ENCODE results near the gene MAN2B1.
"Not testable (repeated sequence)": the region's sequence is repeated elsewhere in the genome, so short reads cannot be mapped to it uniquely, and the experiment has no call there.

Gene MAN2B1

DNA sequence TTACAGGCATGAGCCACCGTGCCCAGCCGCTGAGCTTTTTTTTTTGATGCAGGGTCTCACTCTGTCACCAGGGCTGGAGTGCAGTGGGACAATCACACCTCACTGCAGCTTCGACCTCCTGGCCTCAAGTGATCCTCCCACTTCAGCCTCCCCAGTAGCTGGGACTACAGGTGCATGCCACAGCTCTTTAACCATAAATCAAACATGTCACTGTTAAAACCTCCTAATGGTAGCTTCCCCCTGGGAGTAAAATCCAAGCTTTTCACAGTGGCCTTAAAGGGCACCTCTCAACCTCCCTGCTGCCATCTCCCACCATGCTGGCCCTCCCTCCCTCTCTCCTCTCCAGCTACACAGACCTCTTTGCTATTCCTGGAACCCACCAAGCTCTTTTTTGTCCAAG lies 19.3 kb upstream of the MAN2B1 start:
- TF ChIP-seq EZH2phosphoT487 (IDR thresholded peaks at IDR 0.05; ENCODE audit: borderline replicate concordance) (no peak), CTCF (conservative IDR thresholded peaks at IDR 0.05; ENCODE audit: low read length) (no peak)
- peaks cover 9% of the 10 kb centered on the region for H3K4me1 ChIP-seq (ENCODE audit: insufficient read depth, low read length, poor library complexity, severe bottlenecking)
- no peak overlapping the region for H3K4me2 ChIP-seq (ENCODE audit: low read depth, low read length, poor library complexity, severe bottlenecking)
- no peak overlapping the region for H3K4me3 ChIP-seq (ENCODE audit: low read length, poor library complexity, severe bottlenecking)
- H3K9me3 ChIP-seq (ENCODE audit: insufficient read depth, low read depth, low read length), result no peaks in the 10 kb centered on the region
- no peak overlapping the region for H2AFZ ChIP-seq (ENCODE audit: low read length)
- H3K9ac ChIP-seq (ENCODE audit: low read depth, low read length, poor library complexity, severe bottlenecking), result no peak overlapping the region
- peaks cover 29% of the 10 kb centered on the region; the same call in 1 of the 2 replicates for H3K79me2 ChIP-seq (ENCODE audit: insufficient read depth, low read length)
- H3K36me3 ChIP-seq (ENCODE audit: insufficient read depth, low read length), result no peaks in the 10 kb centered on the region
- no peaks in the 10 kb centered on the region for H3K9me2 ChIP-seq (replicated peaks; ENCODE audit: low read depth, low read length)
- no peaks in the 10 kb centered on the region for H4K20me1 ChIP-seq (ENCODE audit: insufficient read depth, low read length, poor library complexity, severe bottlenecking)
- no peaks in the 10 kb centered on the region for H3K27me3 ChIP-seq (ENCODE audit: insufficient read depth, low read length, poor library complexity, severe bottlenecking)
- H3F3A ChIP-seq (ENCODE audit: low read depth), result peaks cover 4% of the 10 kb centered on the region

- peak within 1 kb of the TSS; percentile 65 for H3K4me2 ChIP-seq (ENCODE audit: low read depth, low read length, poor library complexity, severe bottlenecking)
- peaks cover 11% of the 10 kb centered on the region for H4K20me1 ChIP-seq (ENCODE audit: insufficient read depth, low read length, poor library complexity, severe bottlenecking)
- H3K9ac ChIP-seq (ENCODE audit: low read depth, low read length, poor library complexity, severe bottlenecking), result peak within 1 kb of the TSS; percentile 89
- TF ChIP-seq EZH2phosphoT487 (IDR thresholded peaks at IDR 0.05; ENCODE audit: borderline replicate concordance), result no peak
- H3K9me2 ChIP-seq (replicated peaks; ENCODE audit: low read depth, low read length), result no peaks in the 10 kb centered on the region
- H3K27me3 ChIP-seq (ENCODE audit: insufficient read depth, low read length, poor library complexity, severe bottlenecking), result no peaks in the 10 kb centered on the region
- H3F3A ChIP-seq (ENCODE audit: low read depth), result peaks cover 4% of the 10 kb centered on the region
- H3K4me1 ChIP-seq (ENCODE audit: insufficient read depth, low read length, poor library complexity, severe bottlenecking), result peaks cover 8% of the 10 kb centered on the region
- peak within 1 kb of the TSS; percentile 85 for H3K4me3 ChIP-seq (ENCODE audit: low read length, poor library complexity, severe bottlenecking)
- no peaks in the 10 kb centered on the region for H3K9me3 ChIP-seq (ENCODE audit: insufficient read depth, low read depth, low read length)
- peak within 1 kb of the TSS; percentile 84 for H2AFZ ChIP-seq (ENCODE audit: low read length)
- H3K36me3 ChIP-seq (ENCODE audit: insufficient read depth, low read length), result peaks cover 28% of the 10 kb centered on the region; the same call in 1 of the 2 replicates
- H3K79me2 ChIP-seq (ENCODE audit: insufficient read depth, low read length), result peaks cover 17% of the 10 kb centered on the region
These were observed 14.8 kb upstream of the MAN2B1 start, which contains the start of gene DHPS for GRCh38 chr19:12681074-12681987. DHPS (minus strand) TSS chr19:12681880; CDS start chr19:12681766, 114 bp downstream.

GRCh38 chr19:12680034-12680433 lies 13.5 kb upstream of the MAN2B1 start:
- Histone ChIP-seq H3K4me2 (ENCODE audit: low read depth, low read length, poor library complexity, severe bottlenecking) (peak overlapping the region; percentile 64), H3K36me3 (ENCODE audit: insufficient read depth, low read length) (peaks cover 39% of the 10 kb centered on the region; the same call in 1 of the 2 replicates), H3K4me1 (ENCODE audit: insufficient read depth, low read length, poor library complexity, severe bottlenecking) (peaks cover 8% of the 10 kb centered on the region), H2AFZ (ENCODE audit: low read length) (no peak overlapping the region), H3K9me2 (replicated peaks; ENCODE audit: low read depth, low read length) (no peaks in the 10 kb centered on the region), H3K79me2 (ENCODE audit: insufficient read depth, low read length) (peaks cover 17% of the 10 kb centered on the region), H3K4me3 (ENCODE audit: low read length, poor library complexity, severe bottlenecking) (peak overlapping the region; percentile 59), H3K9ac (ENCODE audit: low read depth, low read length, poor library complexity, severe bottlenecking) (no peak overlapping the region), H3K27me3 (ENCODE audit: insufficient read depth, low read length, poor library complexity, severe bottlenecking) (no peaks in the 10 kb centered on the region), H3K9me3 (ENCODE audit: insufficient read depth, low read depth, low read length) (no peaks in the 10 kb centered on the region), H4K20me1 (ENCODE audit: insufficient read depth, low read length, poor library complexity, severe bottlenecking) (peaks cover 16% of the 10 kb centered on the region), H3F3A (ENCODE audit: low read depth) (peaks cover 4% of the 10 kb centered on the region)
- TF ChIP-seq CTCF (conservative IDR thresholded peaks at IDR 0.05; ENCODE audit: low read length) (no peak), EZH2phosphoT487 (IDR thresholded peaks at IDR 0.05; ENCODE audit: borderline replicate concordance) (no peak)

- Histone ChIP-seq H3K36me3 (ENCODE audit: insufficient read depth, low read length) (peaks cover 50% of the 10 kb centered on the region; the same call in 1 of the 2 replicates), H4K20me1 (ENCODE audit: insufficient read depth, low read length, poor library complexity, severe bottlenecking) (peaks cover 16% of the 10 kb centered on the region)
These were observed 11.5 kb upstream of the MAN2B1 start for GRCh38 chr19:12678039-12678438.

More at GRCh38 chr19:12678039-12678438, 11.5 kb upstream of the MAN2B1 start:
- not testable (repeated sequence) for H3K4me2 ChIP-seq (ENCODE audit: low read depth, low read length, poor library complexity, severe bottlenecking); H3K9ac ChIP-seq (ENCODE audit: low read depth, low read length, poor library complexity, severe bottlenecking); H3K27me3 ChIP-seq (ENCODE audit: insufficient read depth, low read length, poor library complexity, severe bottlenecking); H3F3A ChIP-seq (ENCODE audit: low read depth); H2AFZ ChIP-seq (ENCODE audit: low read length); H3K9me3 ChIP-seq (ENCODE audit: insufficient read depth, low read depth, low read length); H3K9me2 ChIP-seq (replicated peaks; ENCODE audit: low read depth, low read length); H3K4me1 ChIP-seq (ENCODE audit: insufficient read depth, low read length, poor library complexity, severe bottlenecking); H3K4me3 ChIP-seq (ENCODE audit: low read length, poor library complexity, severe bottlenecking)
- peaks cover 17% of the 10 kb centered on the region for H3K79me2 ChIP-seq (ENCODE audit: insufficient read depth, low read length)
